NK-92 (cell line): Measurements from ENCODE around the gene HKDC1.
"Not testable (repeated sequence)": the region's sequence is repeated elsewhere in the genome, so short reads cannot be mapped to it uniquely, and the experiment has no call there.

Experiments used
- DNase-seq: peaks from one replicate; lab custom pipeline; 2025; ENCODE audit not compliant: unreplicated experiment; lab: John Stamatoyannopoulos, UW

Gene HKDC1

DNA sequence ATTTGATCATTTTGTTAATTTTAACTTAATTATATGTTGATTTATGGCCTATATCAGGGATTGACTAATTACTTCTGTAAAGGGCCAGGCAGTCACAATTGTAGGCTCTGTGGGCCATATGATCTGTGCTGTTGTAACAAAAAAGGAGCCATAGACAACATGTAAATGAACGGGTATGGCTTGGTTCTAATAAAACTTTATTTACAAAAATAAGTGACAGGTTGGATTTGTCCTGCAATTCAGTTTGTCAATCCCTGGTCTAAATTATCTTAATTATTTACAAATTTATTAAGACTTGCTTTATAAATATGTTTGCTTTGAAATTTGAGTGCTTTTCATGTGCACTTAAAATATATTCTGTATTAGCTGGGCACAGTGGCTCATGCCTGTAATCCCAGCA, 55.3 kb downstream of the HKDC1 start:
- DNase-seq: no peak

DNA sequence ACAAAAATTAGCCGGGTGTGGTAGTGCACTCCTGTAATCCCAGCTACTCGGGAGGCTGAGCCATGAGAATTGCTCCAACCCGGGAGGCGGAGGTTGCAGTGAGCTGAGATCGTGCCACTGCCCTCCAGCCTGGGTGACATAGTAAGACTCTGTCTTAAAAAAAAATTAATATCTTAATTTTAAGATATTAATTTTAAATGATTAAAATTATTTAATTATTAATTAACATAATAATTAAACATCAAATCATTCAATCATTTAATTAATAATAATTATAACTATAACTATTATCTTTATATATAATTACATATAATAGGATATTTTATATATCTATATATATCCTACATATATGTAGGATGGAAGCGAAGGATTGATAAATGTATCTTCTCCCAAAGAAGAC, 56.4 kb downstream of the HKDC1 start:
- DNase-seq: no peak

DNA sequence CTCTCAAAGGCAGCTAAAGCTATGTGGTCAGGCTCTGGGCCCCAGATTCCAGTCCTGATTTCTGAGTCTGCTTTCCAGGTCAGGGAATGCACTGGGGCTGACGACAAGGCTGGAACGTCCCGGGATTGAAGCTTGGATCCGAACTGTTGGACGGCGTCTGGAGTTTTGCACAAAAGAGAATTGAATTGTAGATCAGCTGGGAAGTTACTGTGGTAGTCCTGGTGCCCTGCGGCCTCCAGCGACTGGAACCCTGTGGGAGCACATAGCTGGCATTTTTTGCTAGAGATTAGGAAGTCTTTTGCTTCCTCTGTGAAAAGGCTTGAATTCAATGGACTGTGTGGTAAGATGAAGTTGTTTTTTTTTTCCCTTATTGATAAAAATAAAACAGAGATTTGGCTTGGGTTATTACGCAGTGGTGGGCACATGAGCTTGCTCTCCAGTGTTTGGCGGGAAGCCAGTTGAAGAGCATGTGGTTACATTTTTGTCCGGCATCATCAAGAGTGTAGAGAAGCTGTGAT, 58.4 kb downstream of the HKDC1 start, which contains the start of gene HK1:
Gene HK1 (plus strand): TSS at position 51 of the 518 bp plus-strand sequence.
- no peak for DNase-seq

DNA sequence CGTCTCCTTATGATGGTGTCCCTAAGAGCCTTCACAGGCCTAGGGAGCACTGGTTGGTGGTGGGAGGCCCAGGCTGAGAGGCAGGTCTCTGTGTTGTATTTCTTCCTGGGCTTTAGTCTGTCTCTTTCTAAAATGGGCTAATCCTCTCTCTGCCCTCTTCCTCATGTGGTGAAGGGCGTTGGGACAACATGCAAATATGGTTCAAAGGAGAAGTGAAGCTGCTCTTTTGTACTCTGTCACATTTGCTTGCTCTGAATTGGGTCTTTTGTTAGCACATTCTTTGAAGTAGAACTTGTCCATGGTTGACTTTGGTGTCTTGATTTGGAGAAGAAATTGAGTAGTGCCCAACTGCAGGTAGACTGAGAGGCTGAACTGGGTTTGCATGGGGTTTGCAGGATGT, 59.0 kb downstream of the HKDC1 start:
- DNase-seq: no peak

DNA sequence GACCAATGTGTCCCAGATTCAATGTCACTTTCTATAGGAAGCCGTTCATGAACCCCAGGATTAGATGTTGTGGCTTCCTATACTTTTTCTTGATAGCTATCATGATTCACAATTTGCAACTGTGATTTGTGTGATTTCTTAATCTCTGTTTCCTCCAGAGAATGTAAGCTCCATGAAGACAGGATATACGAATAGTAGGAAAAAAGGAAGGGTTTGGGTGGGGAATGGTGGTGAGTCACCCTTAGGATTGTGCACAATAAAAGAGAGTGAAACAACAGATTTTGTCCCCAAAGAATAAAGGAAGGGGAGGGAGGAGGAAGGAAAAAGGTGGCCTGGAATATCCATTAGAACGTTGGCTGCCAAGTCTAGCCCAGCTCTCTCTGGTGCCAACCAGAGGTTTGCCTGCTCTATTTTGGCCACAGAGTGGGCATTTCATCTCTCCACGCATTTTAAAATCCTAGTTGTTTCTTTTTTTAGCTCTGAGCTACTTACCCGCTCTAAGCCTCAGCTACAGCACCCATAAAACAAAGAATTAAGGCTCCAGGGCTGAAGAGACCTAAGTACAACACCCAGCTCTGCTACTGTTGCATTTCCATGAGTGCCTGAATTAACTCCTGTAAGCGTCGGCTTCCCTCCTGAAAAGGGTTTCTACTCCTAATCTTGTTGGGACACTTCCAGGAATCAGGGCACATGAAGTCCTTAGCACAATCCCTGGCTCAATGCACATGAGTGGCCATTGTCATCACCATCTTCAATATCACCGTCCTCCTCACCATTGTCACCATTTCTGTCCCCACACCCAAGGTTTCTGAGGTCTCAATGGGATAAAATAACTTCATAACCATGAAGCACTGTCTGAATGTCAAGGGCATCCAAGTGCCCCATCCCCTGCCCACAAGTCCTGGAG, 61.6 kb downstream of the HKDC1 start:
- no peak for DNase-seq

GRCh38 chr10:69284402-69284801, 64.3 kb downstream of the HKDC1 start:
- DNase-seq: not testable (repeated sequence)

DNA sequence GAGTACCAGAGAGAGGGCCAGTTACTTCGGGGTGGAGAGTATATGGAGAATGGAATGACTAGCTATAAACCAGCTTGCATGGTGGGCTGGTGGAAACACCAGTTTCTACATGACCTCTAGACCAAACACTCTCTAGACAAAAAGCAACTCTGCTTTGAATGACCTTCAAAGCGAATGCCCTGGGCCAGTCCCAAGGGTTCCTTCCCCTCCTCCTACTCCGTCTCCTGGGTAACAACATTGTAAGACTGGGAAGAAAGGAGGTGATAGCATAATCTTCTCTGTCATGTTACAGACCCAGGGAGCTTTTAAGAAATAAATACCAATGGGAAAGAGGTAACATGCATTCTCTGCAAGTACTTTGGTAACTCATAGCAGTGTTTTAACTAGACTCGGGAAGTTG, 65.6 kb downstream of the HKDC1 start:
- no peak for DNase-seq

- no peak for DNase-seq
These were observed 67.0 kb downstream of the HKDC1 start for GRCh38 chr10:69287181-69287580.

GRCh38 chr10:69290993-69291392, 70.9 kb downstream of the HKDC1 start:
- no peak for DNase-seq

DNA sequence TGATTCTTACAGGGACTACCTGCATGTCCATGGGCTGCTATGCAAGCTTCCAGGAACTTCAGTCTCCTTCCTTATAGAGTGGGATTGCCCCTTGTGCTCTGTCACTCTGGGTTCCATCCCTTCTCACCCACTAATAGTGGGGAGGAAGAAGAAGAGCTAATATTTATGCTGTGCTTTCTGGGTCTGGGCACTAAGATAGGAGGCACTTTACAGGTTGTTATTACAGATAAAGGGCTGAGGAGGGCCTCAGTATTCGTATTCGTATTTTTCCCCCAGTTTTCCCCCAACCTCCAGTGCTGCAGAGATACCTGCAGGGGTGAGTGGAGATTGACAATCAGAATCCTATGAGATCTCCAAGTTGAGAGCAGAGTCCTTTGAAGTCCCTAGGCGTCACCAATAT, 72.3 kb downstream of the HKDC1 start:
- no peak for DNase-seq

GRCh38 chr10:69295027-69295636, 75.0 kb downstream of the HKDC1 start:
- DNase-seq: no peak

DNA sequence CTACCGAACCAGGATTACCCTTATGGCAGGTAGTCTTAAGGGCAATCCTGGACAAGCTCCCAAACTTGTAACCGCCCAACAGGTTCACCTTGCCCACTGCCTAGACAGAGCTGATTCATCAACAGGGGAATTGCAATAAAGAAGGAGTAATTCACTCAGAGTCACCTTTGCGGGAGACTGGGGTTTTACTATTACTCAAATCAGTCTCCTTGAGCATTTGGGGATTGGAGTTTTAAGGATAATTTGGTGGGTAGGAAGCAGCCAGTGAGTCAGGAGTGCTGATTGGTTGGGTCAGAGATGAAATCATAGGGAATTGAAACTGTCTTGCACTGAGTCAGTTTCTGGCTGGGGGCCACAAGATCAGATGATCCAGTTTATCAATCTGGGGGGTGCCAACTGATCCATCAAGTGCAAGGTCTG, 83.5 kb downstream of the HKDC1 start:
- no peak for DNase-seq

GRCh38 chr10:69306421-69306820, 86.3 kb downstream of the HKDC1 start:
- DNase-seq: no peak

- DNase-seq: no peak
These were observed 87.3 kb downstream of the HKDC1 start for GRCh38 chr10:69307434-69307833.

DNA sequence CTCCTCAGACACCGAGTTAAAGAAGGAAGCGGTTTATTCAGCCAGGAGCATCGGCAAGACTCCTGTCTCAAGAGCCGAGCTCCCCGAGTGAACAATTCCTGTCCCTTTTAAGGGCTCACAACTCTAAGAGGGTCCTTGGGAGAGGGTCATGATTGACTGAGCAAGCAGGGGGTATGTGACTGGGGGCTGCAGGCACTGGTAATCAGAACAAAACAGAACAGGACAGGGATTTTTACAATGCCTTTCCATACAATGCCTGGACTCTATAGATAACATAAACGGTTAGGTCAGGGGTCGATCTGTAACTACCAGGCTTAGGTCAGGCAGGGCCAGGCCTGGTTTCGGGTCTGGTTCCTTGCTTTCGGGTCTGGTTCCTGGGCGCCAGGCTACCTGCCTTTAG, 88.2 kb downstream of the HKDC1 start:
- not testable (repeated sequence) for DNase-seq

DNA sequence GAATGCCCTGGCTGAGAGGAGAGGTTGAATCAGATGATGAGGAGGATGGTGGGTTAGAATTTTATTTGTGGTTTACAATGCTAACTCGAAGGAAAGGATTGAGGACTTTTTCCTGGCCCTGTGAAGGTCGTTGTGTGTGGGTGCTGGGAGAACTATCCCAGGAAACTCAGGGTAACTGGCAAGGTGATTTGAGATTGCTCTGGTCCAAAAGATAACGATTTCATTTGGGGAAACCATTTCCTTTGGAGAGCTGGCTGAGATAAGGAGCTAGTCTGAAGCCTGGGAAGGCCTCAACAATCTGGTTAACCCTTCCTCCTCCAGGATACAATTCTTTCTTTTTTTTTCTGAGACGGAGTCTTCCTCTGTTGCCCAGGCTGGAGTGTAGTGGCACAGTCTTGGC, 91.2 kb downstream of the HKDC1 start:
- DNase-seq: no peak

- no peak for DNase-seq
These were observed 92.4 kb downstream of the HKDC1 start for GRCh38 chr10:69312528-69312927.

DNA sequence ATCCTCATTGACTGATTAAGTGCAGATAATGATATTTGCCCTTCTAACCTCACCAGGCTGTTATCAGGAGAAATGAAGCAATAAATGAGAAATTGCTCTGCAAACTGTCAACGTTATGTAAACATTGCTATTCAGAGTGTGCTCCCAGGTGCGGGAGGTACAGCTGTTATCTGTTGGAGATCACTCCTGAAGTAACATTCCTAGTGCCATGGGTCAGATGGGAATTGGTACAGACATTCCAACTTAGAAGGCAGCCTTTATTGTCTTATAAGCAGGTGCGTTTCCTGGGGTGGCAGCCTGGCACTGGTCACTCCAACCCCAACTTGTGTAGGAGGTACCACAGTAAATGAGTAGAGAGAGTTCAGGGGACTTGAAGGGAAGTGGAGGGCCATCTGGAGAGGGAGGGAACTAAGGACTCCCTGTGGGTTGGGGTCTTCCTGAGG, 95.0 kb downstream of the HKDC1 start:
- DNase-seq: no peak

GRCh38 chr10:69315610-69316312, 95.6 kb downstream of the HKDC1 start:
- no peak for DNase-seq

- DNase-seq: no peak
These were observed 96.4 kb downstream of the HKDC1 start for GRCh38 chr10:69316313-69317059.
